Fibroblast of lung (primary cell): ENCODE measurements around the gene MDC1.

Source experiments
- CTCF ChIP-seq, 2 donors: IDR thresholded peaks in 1 of 2; conservative IDR thresholded peaks in 1 of 2; 1 replicate in 1 of 2; 2 replicates in 1 of 2; pipeline ENCODE4 v1.5.1; 2011 to 2012; ENCODE audit warnings: low read length in 2 of 2, control low read depth in 1 of 2, inconsistent platforms in 1 of 2, low read depth in 1 of 2, mild to moderate bottlenecking in 1 of 2
- EZH2 ChIP-seq: IDR thresholded peaks from 2 replicates; pipeline ENCODE4 v1.5.1; 2012; ENCODE audit warnings: low read length, control low read depth, mild to moderate bottlenecking; ENCODE audit errors: missing control alignments

- TF ChIP-seq CTCF (conservative IDR thresholded peaks at IDR 0.05 in 1 of 2, IDR thresholded peaks at IDR 0.05 in 1 of 2; ENCODE audit: low read depth in 1 of 2, low read length in 2 of 2), result no peak
- TF ChIP-seq EZH2, result no peak
Observed at GRCh38 chr6:30690403-30691207, 26.5 kb downstream of the MDC1 start, which contains the start of gene NRM.
